GM06990 (cell line): Measurements from ENCODE around the gene CILP2.

ENCODE experiments used
- DNase-seq: peaks from one replicate; pipeline ENCODE4 v3.0.0-alpha.2; 2011; ENCODE audit not compliant: insufficient read length; ENCODE audit errors: extremely low read depth
- H3K27me3 ChIP-seq: replicated peaks from 2 replicates; pipeline ENCODE4 v1.6.0; 2011; ENCODE audit warnings: low read length; ENCODE audit not compliant: control insufficient read depth, insufficient read depth
- H3K36me3 ChIP-seq: 2 replicates; pipeline ENCODE4 v1.5.1; 2011; ENCODE audit warnings: low read length; ENCODE audit not compliant: control insufficient read depth, insufficient read depth
- H3K4me3 ChIP-seq: replicated peaks from 2 replicates; pipeline ENCODE4 v1.5.1; 2011; ENCODE audit warnings: low read depth, mild to moderate bottlenecking, control low read depth, low read length
- CTCF ChIP-seq: IDR thresholded peaks from 2 replicates; pipeline ENCODE4 v1.5.1; 2011; ENCODE audit warnings: low read length, control low read depth, mild to moderate bottlenecking, inconsistent platforms; ENCODE audit not compliant: insufficient read depth, poor library complexity, severe bottlenecking

Gene CILP2

GRCh38 chr19:19534556-19535265 is 3.4 kb upstream of the CILP2 start:
- Histone ChIP-seq H3K27me3 (no peaks in the 10 kb centered on the region), H3K36me3 (peaks cover 2% of the 10 kb centered on the region), H3K4me3 (no peak overlapping the region)
- no peak for TF ChIP-seq CTCF
- no peak for DNase-seq

- no peak for TF ChIP-seq CTCF
- peaks cover 2% of the 10 kb centered on the region for H3K36me3 ChIP-seq
- H3K4me3 ChIP-seq: no peak overlapping the region
- H3K27me3 ChIP-seq: no peaks in the 10 kb centered on the region
- no peak for DNase-seq
These were observed 2.5 kb upstream of the CILP2 start for GRCh38 chr19:19535311-19536191.

GRCh38 chr19:19537075-19538048 is 703 bp upstream of the CILP2 start:
- Histone ChIP-seq H3K27me3 (no peaks in the 10 kb centered on the region), H3K4me3 (no peak overlapping the region), H3K36me3 (no peaks in the 10 kb centered on the region; the same call in none of the 2 replicates)
- TF ChIP-seq CTCF: no peak
- no peak for DNase-seq

- Histone ChIP-seq H3K27me3 (no peaks in the 10 kb centered on the region), H3K36me3 (no peaks in the 10 kb centered on the region; the same call in none of the 2 replicates), H3K4me3 (no peak overlapping the region)
- TF ChIP-seq CTCF: no peak
- DNase-seq: no peak
These were observed 711 bp downstream of the CILP2 start for GRCh38 chr19:19538785-19539166.

- H3K27me3 ChIP-seq: no peaks in the 10 kb centered on the region
- H3K4me3 ChIP-seq: no peak overlapping the region
- no peak for DNase-seq
- TF ChIP-seq CTCF: no peak
- no peaks in the 10 kb centered on the region; the same call in none of the 2 replicates for H3K36me3 ChIP-seq
These were observed 1.6 kb downstream of the CILP2 start for GRCh38 chr19:19539698-19540063.
